ENCODE results near the gene ST6GALNAC5. TPM values are rescaled to one million over a fixed set of nuclear protein-coding genes. Genes with fewer than 3 reads are reported as not detected.
"Not testable (repeated sequence)": the region's sequence is repeated elsewhere in the genome, so short reads cannot be mapped to it uniquely, and the experiment has no call there.

The ST6GALNAC5 gene
- total RNA-seq, 4 donors from 2014 or later: 0.49 to 14.1 (median 2.1) TPM

DNA sequence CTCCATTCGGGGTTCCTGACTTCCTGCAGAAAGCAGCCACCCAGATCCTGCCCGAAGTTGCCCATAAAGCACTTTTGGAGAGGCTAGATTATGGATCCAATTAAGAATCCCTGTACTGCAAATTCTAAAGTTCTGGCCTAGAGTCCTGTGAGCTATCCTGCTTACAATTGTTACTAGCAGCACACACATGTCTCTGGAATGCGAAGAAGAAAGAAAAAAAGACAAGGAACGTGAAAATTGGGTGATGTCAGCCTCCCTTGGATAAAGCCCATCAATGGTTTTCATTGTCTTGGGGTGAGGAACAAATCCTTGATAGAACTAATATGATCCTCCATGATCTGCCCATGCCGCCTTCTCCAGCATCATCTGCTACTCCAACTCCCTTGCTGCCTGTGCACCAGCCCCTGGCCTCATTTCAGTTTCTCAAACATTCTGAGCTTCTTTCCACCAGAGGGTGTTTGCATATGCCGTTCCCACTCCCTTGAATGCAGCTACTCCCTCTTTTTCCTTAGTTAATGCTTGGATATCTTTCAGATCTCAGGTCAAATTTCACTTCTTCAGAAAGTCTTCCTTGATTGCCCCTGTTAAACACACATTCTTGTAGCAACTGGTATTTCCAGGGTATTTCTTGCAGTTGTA, 94.0 kb downstream of the ST6GALNAC5 start:
- DNase-seq (ENCODE audit: low spot score in 2 of 2): no peak
- H3K4me3 ChIP-seq: no peak overlapping the region
- WGBS: 73% methylated on average over 6 of the region's 6 CpGs
- no peaks in the 10 kb centered on the region for H3K27me3 ChIP-seq
- no peak for TF ChIP-seq POLR2AphosphoS5 (IDR thresholded peaks at IDR 0.05)
- no peak overlapping the region for H3K27ac ChIP-seq
- H3K4me1 ChIP-seq: no peaks in the 10 kb centered on the region
- peaks cover 4% of the 10 kb centered on the region for H3K9me3 ChIP-seq
- no peaks in the 10 kb centered on the region for H3K36me3 ChIP-seq

DNA sequence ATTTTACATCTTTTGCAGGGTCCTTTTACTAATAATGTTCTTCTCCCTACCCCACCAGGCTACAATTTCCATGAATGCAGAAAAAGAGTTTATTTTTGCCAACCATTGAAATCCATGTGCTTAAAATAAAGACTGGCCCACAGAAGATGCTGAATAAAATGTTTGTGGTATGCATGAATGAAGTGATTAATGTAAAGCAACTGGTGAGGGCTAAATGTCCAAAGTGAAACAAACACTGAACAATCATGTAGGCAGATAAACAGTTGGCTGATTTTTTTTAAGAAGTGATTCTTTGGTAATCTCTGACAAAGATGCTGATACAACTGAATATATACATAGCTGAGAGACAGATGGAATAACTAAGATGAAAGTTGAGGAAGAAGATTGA, 94.5 kb downstream of the ST6GALNAC5 start:
- Histone ChIP-seq H3K9me3 (peaks cover 4% of the 10 kb centered on the region), H3K27ac (no peak overlapping the region), H3K4me1 (no peaks in the 10 kb centered on the region), H3K36me3 (no peaks in the 10 kb centered on the region), H3K4me3 (no peak overlapping the region), H3K27me3 (no peaks in the 10 kb centered on the region)
- no peak for DNase-seq (ENCODE audit: low spot score in 2 of 2)
- TF ChIP-seq, protein P1, sequence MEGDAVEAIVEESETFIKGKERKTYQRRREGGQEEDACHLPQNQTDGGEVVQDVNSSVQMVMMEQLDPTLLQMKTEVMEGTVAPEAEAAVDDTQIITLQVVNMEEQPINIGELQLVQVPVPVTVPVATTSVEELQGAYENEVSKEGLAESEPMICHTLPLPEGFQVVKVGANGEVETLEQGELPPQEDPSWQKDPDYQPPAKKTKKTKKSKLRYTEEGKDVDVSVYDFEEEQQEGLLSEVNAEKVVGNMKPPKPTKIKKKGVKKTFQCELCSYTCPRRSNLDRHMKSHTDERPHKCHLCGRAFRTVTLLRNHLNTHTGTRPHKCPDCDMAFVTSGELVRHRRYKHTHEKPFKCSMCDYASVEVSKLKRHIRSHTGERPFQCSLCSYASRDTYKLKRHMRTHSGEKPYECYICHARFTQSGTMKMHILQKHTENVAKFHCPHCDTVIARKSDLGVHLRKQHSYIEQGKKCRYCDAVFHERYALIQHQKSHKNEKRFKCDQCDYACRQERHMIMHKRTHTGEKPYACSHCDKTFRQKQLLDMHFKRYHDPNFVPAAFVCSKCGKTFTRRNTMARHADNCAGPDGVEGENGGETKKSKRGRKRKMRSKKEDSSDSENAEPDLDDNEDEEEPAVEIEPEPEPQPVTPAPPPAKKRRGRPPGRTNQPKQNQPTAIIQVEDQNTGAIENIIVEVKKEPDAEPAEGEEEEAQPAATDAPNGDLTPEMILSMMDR (IDR thresholded peaks at IDR 0.05): no peak
- TF ChIP-seq POLR2A (IDR thresholded peaks at IDR 0.05) (no peak), POLR2AphosphoS5 (IDR thresholded peaks at IDR 0.05) (no peak), EP300 (IDR thresholded peaks at IDR 0.05) (no peak)

DNA sequence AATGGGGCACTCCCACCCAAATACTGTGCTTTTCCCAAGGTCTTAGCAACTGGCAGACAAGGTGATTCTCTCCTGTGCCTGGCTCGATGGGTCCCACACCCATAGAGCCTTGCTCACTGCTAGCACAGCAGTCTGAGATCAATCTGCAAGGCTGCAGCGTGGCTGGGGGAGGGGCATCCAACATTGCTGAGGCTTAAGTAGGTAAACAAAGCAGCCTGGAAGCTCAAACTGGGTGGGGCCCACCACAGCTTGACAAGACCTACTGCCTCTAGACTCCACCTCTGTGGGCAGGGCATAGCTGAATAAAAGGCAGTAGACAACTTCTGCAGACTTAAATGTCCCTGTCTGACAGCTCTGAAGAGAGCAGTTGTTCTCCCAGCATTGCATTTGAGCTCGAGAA, 114.0 kb downstream of the ST6GALNAC5 start:
- not testable (repeated sequence) for DNase-seq (ENCODE audit: low spot score in 2 of 2); H3K27me3 ChIP-seq; H3K27ac ChIP-seq; H3K36me3 ChIP-seq; H3K4me3 ChIP-seq; H3K9me3 ChIP-seq; H3K4me1 ChIP-seq
- 44% methylated on average over 3 of the region's 3 CpGs for WGBS

DNA sequence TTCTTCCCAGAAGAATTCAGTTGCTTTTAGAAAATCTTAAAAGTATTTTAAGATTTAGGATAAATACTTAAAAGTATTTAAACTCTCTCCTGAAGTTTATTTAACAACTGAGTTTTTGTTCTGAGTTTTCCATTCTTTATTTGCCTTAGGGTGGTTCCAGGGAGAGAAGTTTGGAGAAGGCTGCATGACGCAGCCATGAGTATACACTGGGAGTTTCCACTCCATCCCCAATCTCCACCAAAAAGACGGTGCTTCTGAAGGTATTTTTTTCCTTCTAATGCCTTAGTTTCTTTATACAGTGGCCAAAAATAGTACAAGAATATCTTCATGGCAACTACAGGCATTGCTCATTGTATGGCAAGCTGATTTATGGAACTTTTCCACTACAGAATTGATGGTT, 122.7 kb downstream of the ST6GALNAC5 start:
- Histone ChIP-seq H3K27ac (no peak overlapping the region), H3K4me1 (no peaks in the 10 kb centered on the region), H3K4me3 (no peak overlapping the region), H3K27me3 (no peaks in the 10 kb centered on the region), H3K9me3 (no peaks in the 10 kb centered on the region), H3K36me3 (no peaks in the 10 kb centered on the region)
- no peak for TF ChIP-seq POLR2AphosphoS5 (IDR thresholded peaks at IDR 0.05)
- TF ChIP-seq, protein P1 (IDR thresholded peaks at IDR 0.05): no peak
- no peak for TF ChIP-seq EP300 (IDR thresholded peaks at IDR 0.05)
- TF ChIP-seq POLR2A (IDR thresholded peaks at IDR 0.05): no peak
- no peak for DNase-seq (ENCODE audit: low spot score in 2 of 2)
- WGBS: 60% methylated on average over 2 of the region's 2 CpGs

DNA sequence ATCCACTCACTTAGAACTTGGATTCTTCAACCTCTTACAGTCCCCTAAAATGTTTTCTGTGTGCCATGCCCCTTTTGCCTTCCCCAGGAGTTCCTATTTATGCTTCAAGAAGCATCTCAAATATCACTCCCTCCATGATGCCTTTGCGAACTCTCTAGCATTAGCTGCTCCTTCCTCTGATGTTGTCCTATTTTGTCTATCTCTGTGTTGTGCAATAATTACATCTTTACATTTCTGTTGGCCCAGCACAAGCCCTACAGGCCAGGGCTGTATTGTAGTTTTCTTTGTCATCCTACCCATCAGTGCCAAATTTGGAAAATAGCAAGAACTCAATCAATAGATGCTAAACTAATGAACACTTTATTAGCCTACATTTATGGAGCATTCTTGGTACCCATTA, 125.8 kb downstream of the ST6GALNAC5 start:
- no peaks in the 10 kb centered on the region for H3K27me3 ChIP-seq
- no peaks in the 10 kb centered on the region for H3K36me3 ChIP-seq
- 98% methylated on average over 1 of the region's 1 CpG for WGBS
- DNase-seq (ENCODE audit: low spot score in 2 of 2): no peak
- no peaks in the 10 kb centered on the region for H3K4me1 ChIP-seq
- TF ChIP-seq POLR2AphosphoS5 (IDR thresholded peaks at IDR 0.05) (no peak), EP300 (IDR thresholded peaks at IDR 0.05) (no peak), POLR2A (IDR thresholded peaks at IDR 0.05) (no peak)
- TF ChIP-seq, protein P1 (IDR thresholded peaks at IDR 0.05): no peak
- no peaks in the 10 kb centered on the region for H3K9me3 ChIP-seq
- no peak overlapping the region for H3K27ac ChIP-seq
- H3K4me3 ChIP-seq: no peak overlapping the region

DNA sequence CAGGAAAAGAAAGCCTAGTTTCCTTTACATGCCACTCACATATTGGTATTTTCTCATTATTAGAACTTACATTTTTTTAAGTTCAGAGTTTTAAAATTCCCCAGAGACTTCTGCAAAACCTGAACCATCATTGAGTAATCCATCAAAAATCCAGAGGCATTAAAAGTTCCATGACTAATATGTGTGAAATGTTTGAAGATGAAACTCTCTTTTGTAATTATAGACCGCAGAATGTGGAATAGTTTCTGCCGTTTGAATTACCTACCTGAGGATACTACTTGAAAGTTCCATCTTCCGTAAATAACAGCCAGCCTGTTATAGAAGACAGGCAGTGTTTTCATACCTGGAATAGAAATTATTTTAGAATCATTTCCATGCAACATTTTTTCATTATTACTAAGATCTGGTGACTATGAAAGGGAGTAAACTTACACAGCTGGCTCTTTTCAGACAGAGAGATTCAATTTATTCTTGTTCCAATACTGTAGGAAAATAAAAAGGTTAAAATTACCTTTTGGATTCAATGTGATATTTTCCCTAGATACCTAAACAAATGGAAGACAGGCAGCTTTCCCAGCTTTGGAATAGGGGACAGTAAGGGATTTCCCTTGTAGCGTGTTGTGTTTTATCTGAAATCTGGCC, 131.4 kb downstream of the ST6GALNAC5 start:
- no peak overlapping the region for H3K4me3 ChIP-seq
- no peak for DNase-seq (ENCODE audit: low spot score in 2 of 2)
- no peaks in the 10 kb centered on the region for H3K4me1 ChIP-seq
- no peak overlapping the region for H3K27ac ChIP-seq
- 52% methylated on average over 4 of the region's 4 CpGs for WGBS
- TF ChIP-seq, protein P1 (IDR thresholded peaks at IDR 0.05): no peak
- TF ChIP-seq POLR2A (IDR thresholded peaks at IDR 0.05): no peak
- TF ChIP-seq EP300 (IDR thresholded peaks at IDR 0.05): no peak
- no peak for TF ChIP-seq POLR2AphosphoS5 (IDR thresholded peaks at IDR 0.05)
- H3K27me3 ChIP-seq: no peaks in the 10 kb centered on the region
- no peaks in the 10 kb centered on the region for H3K36me3 ChIP-seq
- H3K9me3 ChIP-seq: no peaks in the 10 kb centered on the region

All from suprapubic skin (tissue), 4 donors.